ENCODE results near the gene PPP1R11. TPM values are rescaled to one million over a fixed set of nuclear protein-coding genes. Genes with fewer than 3 reads are reported as not detected.

PPP1R11 gene
- polyA plus RNA-seq, 1 donor (not counting 4 experiments of a cell fraction or from before 2014, with no cell fraction given) = 58.0 TPM

- no peak for DNase-seq (ENCODE audit: low read depth, low spot score)
- Histone ChIP-seq H3K4me1 (ENCODE audit: control insufficient read depth, extremely low read depth, insufficient read depth, low read length) (peaks cover 8% of the 10 kb centered on the region), H3K9me3 (ENCODE audit: control insufficient read depth, low read depth, low read length) (no peaks in the 10 kb centered on the region), H3K4me2 (ENCODE audit: control insufficient read depth, extremely low read depth, insufficient read depth, low read depth, low read length) (peak overlapping the region; percentile 93), H3K36me3 (ENCODE audit: control insufficient read depth in 2 of 2, extremely low read depth in 1 of 2, insufficient read depth in 2 of 2, low read length in 2 of 2) (peaks cover 0 to 6% of the 10 kb centered on the region in 2 experiments), H3K27ac (ENCODE audit: control insufficient read depth, insufficient read depth, low read length) (peak overlapping the region; percentile 95), H2AFZ (ENCODE audit: control insufficient read depth, low read length) (peak overlapping the region; percentile 98), H3K9ac (ENCODE audit: control insufficient read depth, extremely low read depth, insufficient read depth, low read length) (peak overlapping the region; percentile 99), H3K27me3 (ENCODE audit: control insufficient read depth, extremely low read depth, insufficient read depth, low read length) (no peaks in the 10 kb centered on the region), H3K9me1 (ENCODE audit: control insufficient read depth, extremely low read depth, insufficient read depth, low read length) (no peaks in the 10 kb centered on the region), H3K79me2 (ENCODE audit: control insufficient read depth, insufficient read depth, low read length) (peaks cover 23% of the 10 kb centered on the region), H3K4me3 (ENCODE audit: control insufficient read depth in 2 of 3, extremely low read depth in 1 of 3, insufficient read depth in 2 of 3, low read depth in 1 of 3, low read length in 3 of 3) (peak overlapping the region; percentile 97 to 100 (median 100)), H4K20me1 (ENCODE audit: control insufficient read depth, extremely low read depth, insufficient read depth, low read length) (no peaks in the 10 kb centered on the region)
- TF ChIP-seq EZH2 (IDR thresholded peaks at IDR 0.05; ENCODE audit: low read length) (no peak), CTCF (optimal IDR thresholded peaks at IDR 0.05 in 1 of 3, IDR thresholded peaks at IDR 0.05 in 1 of 3, conservative IDR thresholded peaks at IDR 0.05 in 1 of 3; ENCODE audit: extremely low read depth in 1 of 3, insufficient read depth in 2 of 3, low read length in 3 of 3) (no peak)
- dilution Hi-C loops (cut with MboI; ENCODE audit: extremely low pct_ligation_motif_present, low sequenced_read_pairs) = no loop called here
- FAIRE-seq = no peak
Measured at GRCh38 chr6:30060606-30061091, 6.3 kb upstream of the PPP1R11 start.

- peak within 1 kb of the TSS; percentile 95 for H3K27ac ChIP-seq (ENCODE audit: control insufficient read depth, insufficient read depth, low read length)
- TF ChIP-seq EZH2 (IDR thresholded peaks at IDR 0.05; ENCODE audit: low read length) = no peak
- TF ChIP-seq CTCF (optimal IDR thresholded peaks at IDR 0.05 in 1 of 3, IDR thresholded peaks at IDR 0.05 in 1 of 3, conservative IDR thresholded peaks at IDR 0.05 in 1 of 3; ENCODE audit: extremely low read depth in 1 of 3, insufficient read depth in 2 of 3, low read length in 3 of 3) = no peak
- dilution Hi-C loops (cut with MboI; ENCODE audit: extremely low pct_ligation_motif_present, low sequenced_read_pairs) = no loop called here
- peaks cover 0 to 6% of the 10 kb centered on the region in 2 experiments for H3K36me3 ChIP-seq (ENCODE audit: control insufficient read depth in 2 of 2, extremely low read depth in 1 of 2, insufficient read depth in 2 of 2, low read length in 2 of 2)
- no peaks in the 10 kb centered on the region for H3K9me3 ChIP-seq (ENCODE audit: control insufficient read depth, low read depth, low read length)
- H2AFZ ChIP-seq (ENCODE audit: control insufficient read depth, low read length) = peak within 1 kb of the TSS; percentile 98
- no peaks in the 10 kb centered on the region for H3K27me3 ChIP-seq (ENCODE audit: control insufficient read depth, extremely low read depth, insufficient read depth, low read length)
- H3K9ac ChIP-seq (ENCODE audit: control insufficient read depth, extremely low read depth, insufficient read depth, low read length) = peak within 1 kb of the TSS; percentile 99
- no peaks in the 10 kb centered on the region for H4K20me1 ChIP-seq (ENCODE audit: control insufficient read depth, extremely low read depth, insufficient read depth, low read length)
- H3K9me1 ChIP-seq (ENCODE audit: control insufficient read depth, extremely low read depth, insufficient read depth, low read length) = no peaks in the 10 kb centered on the region
- DNase-seq (ENCODE audit: low read depth, low spot score) (peak; percentile 69), FAIRE-seq (peak; percentile 71)
- peak within 1 kb of the TSS; percentile 93 for H3K4me2 ChIP-seq (ENCODE audit: control insufficient read depth, extremely low read depth, insufficient read depth, low read depth, low read length)
- peaks cover 14% of the 10 kb centered on the region for H3K4me1 ChIP-seq (ENCODE audit: control insufficient read depth, extremely low read depth, insufficient read depth, low read length)
- H3K4me3 ChIP-seq (ENCODE audit: control insufficient read depth in 2 of 3, extremely low read depth in 1 of 3, insufficient read depth in 2 of 3, low read depth in 1 of 3, low read length in 3 of 3) = peak within 1 kb of the TSS; percentile 97 to 100 (median 100)
- peaks cover 23% of the 10 kb centered on the region for H3K79me2 ChIP-seq (ENCODE audit: control insufficient read depth, insufficient read depth, low read length)
Measured at GRCh38 chr6:30061092-30061857, 5.7 kb upstream of the PPP1R11 start, which contains the start of gene POLR1H. Gene POLR1H, plus strand, starts transcription at chr6:30061265. Its CDS starts 260 bp downstream, at chr6:30061525.
